GM04503 (cell line): Measurements from ENCODE around the gene RIC8B.
A peak's percentile ranks its signal among the peaks of the same experiment; 100 is the strongest.
"Not testable (repeated sequence)": the region's sequence is repeated elsewhere in the genome, so short reads cannot be mapped to it uniquely, and the experiment has no call there.

Experiments
- DNase-seq: peaks from one replicate; pipeline ENCODE4 v3.0.0-alpha.2; 2012; ENCODE audit warnings: low read depth

RIC8B gene, protein sequence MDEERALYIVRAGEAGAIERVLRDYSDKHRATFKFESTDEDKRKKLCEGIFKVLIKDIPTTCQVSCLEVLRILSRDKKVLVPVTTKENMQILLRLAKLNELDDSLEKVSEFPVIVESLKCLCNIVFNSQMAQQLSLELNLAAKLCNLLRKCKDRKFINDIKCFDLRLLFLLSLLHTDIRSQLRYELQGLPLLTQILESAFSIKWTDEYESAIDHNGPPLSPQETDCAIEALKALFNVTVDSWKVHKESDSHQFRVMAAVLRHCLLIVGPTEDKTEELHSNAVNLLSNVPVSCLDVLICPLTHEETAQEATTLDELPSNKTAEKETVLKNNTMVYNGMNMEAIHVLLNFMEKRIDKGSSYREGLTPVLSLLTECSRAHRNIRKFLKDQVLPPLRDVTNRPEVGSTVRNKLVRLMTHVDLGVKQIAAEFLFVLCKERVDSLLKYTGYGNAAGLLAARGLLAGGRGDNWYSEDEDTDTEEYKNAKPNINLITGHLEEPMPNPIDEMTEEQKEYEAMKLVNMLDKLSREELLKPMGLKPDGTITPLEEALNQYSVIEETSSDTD

DNA sequence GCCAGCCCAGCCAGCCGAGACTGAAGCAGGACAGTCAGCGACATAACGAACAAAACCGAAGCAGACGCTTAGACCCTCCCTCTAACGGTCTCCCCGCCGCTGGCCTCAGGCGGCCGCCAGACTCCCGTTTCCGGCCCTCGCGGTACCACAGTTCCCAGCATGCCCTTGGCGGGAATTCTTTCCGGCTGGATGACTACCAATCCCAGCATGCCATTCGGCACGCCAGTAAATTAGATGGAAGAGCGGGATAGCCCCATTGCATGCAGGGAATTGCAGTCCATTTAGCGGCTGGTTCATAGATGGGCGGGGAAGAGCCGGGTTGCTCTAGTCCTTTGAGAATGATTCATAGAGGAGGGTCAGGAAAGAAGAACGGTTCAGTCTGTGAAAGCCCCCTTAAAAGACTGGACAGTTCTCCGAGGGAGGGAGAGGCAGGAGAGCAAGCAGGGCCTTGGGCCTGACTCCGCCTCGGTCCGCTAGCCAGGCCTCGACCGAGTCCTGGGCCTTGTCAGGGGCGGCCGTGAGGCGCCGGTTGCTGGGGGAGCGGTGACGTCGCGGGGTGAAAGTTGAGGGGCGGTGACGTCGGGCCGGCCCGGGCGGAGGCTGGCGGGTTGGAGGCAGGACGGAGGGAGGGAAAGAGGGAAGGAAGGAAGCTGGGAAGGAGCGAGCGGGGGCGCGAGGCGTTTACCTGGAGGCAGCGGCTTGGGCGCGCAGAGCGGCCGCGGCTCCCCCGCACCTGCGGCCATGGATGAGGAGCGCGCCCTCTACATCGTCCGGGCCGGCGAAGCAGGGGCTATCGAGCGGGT lies at the start of gene RIC8B:
TSS of gene RIC8B (plus strand) at position 678 of the 803 bp plus-strand sequence. CDS start at position 742, 64 bp downstream.
- DNase-seq = peak; percentile 97

DNA sequence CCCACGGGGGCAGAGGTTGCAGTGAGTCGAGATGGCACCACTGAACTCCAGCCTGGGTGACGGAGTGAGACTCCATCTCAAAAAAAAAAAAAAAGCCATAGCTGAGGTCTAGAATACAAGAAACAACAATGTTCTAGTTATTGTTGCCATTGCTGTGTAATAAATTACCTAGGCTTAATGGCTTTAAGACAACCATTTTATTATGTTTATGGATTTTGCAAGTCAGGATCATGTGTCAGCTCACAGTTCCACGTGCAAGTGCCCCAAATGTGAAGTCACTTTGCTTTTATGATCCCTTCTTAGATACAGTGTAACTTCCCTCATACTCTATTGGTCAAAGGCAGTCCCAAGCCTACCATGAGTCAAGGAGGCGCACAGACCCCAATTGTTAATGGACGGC lies 49.5 kb upstream of the RIC8B start:
- no peak for DNase-seq

GRCh38 chr12:106726603-106727202 lies 47.8 kb upstream of the RIC8B start:
- not testable (repeated sequence) for DNase-seq

- no peak for DNase-seq
Measured at GRCh38 chr12:106729611-106730010, 44.9 kb upstream of the RIC8B start.

DNA sequence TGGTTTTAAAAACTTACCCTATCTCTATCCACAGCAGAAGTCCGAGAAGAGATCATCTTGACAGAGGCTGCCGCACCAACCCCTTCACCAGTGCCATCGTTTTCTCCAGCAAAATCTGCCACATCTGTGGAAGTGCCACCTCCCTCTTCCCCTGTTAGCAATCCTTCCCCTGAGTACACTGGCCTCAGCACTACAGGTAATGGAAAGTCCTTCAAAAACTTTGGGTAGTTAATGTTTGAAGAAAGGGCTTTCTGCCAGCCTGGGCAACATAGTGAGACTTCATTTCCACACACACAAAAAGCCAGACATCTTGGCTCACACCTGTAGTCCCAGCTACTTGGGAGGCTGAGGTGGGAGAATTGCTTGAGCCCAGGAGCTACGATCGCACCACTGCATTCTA lies 41.6 kb upstream of the RIC8B start:
- DNase-seq = no peak

- DNase-seq = no peak
Measured at GRCh38 chr12:106733660-106734059, 40.8 kb upstream of the RIC8B start.

GRCh38 chr12:106736051-106736957 lies 38.2 kb upstream of the RIC8B start:
- no peak for DNase-seq

DNA sequence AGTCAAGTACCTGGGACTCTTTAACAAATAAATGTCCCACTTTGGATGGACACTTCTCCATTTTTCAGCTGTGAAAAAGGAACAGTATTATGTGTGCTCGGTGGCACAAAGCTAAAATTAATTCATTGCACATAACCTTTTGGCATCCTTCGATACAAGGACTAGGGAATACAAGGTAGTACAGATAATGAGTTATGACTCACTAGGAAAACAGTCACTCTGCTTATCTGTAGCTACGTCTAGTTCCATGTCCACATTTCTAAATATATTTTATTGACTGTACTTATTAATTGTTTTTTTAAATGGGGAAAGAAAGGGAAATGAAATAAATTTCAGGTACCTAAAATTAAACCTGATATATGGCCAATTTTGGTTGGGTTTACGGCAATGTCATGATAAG lies 35.2 kb upstream of the RIC8B start:
- no peak for DNase-seq

GRCh38 chr12:106739815-106740530 lies 34.5 kb upstream of the RIC8B start:
- no peak for DNase-seq

DNA sequence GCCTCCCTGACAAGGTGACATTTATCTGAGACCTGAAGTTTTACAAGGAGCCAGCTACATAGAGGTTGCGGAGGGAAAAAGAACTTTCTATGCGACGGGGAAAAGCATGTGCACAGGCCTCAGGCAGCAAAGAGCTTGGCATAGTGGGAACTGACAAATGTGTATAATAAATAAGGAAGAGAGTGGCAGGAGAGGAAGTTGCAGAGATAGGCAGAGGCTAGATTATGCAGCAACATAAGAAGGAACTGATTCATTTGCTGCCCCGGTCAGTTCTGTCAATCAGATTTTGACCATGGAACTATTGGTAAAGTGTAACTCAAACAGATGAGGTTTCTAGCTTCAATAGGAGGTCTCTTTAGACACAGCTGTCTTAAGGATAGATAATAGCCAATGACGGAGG lies 33.7 kb upstream of the RIC8B start:
- DNase-seq = no peak

- no peak for DNase-seq
Measured at GRCh38 chr12:106741247-106741646, 33.2 kb upstream of the RIC8B start.

- no peak for DNase-seq
Measured at GRCh38 chr12:106743270-106743988, 31.1 kb upstream of the RIC8B start.

- no peak for DNase-seq
Measured at GRCh38 chr12:106744600-106744999, 29.9 kb upstream of the RIC8B start.

DNA sequence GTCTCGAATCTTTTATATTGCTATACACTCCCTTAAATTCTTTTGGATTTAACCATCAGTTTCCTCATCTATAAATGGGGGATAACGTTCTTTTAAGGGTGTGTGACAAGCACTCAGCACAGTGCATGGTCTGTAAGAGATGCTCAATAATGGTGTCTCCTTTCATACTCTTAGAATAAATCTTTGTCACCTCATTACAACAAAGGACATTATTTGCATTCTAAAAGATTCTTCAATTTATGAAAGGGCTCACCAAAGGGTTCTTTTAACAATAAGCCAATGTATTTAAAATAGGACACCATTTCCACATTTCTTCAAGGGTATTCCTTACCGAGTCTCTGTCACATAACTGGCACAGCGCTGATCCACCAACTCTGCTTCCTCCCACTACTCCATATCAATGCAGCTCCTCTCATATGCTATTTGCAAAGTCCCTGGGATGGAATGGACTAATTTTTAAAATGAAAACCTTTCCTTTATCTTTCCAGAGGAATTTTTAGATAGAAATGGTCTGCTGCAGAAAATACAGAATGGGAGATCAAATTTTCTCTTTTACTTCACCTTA lies 29.2 kb upstream of the RIC8B start:
- no peak for DNase-seq

DNA sequence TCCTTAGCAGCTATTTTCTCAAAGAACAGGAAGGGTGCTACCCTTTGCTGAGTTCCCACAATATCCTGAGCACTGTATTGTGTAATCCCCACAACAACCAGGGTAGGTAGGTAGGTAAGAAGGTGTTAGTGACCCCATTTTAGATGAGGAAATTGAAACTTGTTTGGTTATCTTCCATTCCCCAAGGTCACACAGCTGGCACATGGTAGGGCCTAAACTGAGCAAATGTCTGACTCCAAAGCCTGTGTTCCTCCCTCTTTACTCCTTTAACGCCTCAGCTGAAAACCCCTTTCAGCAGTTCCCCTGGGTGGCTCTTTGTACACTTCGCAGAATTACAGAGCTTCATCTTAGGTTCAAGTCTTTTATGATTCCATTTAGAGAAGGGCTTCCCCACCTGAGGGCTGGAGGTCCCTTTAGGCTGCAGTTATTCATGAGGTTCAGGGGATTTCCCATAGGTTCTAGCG lies 26.5 kb upstream of the RIC8B start:
- no peak for DNase-seq

- DNase-seq = no peak
Measured at GRCh38 chr12:106750524-106750923, 24.0 kb upstream of the RIC8B start.

- DNase-seq = no peak
Measured at GRCh38 chr12:106753526-106753925, 21.0 kb upstream of the RIC8B start.

DNA sequence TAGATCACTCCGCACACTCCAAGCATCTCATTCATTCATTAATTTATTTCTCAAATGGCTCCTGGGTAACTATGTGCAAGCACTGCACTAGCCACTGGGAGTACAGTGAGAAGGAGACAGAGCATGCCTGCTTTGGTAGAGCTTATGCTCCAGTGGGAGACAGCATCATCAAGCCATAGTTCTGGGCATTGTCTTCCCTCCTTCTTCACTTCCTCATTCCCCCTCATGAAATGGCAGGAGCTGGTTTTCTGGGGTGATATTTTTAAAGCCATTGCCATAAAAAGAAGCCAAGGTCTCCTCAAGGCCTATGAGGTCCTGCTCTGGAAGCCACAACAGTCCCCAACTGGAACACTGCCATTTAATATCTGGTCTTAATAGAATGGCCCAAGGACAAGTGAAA lies 20.2 kb upstream of the RIC8B start:
- DNase-seq = no peak

DNA sequence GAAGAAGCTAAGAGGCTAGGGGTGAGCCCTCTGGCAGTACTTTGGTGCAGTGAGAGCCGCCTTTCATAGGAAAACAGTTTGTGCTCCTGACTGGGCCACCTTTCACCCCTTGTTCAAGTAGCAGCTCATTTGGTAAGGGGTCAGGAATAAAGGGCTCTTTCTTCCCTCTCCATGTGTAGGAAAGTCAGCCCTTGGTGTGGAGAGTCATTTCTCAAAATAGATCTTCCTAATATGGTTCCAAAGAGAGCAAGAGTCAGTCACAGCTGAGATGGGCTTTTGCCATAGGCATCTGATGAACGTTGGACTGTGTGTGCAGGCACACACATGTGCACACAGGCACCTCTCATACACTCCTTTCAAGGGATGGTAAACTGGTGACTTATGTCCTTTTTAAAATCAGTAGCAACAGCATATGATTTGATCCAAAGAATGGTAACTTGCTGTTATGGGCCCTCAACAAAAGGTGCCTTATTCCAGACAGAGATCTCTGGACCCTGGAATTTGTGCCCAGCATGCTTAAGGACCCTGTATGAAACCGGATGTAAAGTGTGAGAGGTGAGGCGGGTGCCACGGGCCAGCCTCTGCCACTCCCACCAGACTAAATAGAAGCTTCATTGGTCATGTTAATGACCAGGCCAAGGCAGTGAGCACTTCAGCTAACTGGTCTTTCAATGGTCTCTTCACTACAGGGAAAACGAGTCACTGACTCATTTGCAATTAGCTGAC lies 16.7 kb upstream of the RIC8B start:
- no peak for DNase-seq
